GM19397 (cell line): ENCODE data around the gene BBS5.
"Not testable (repeated sequence)": the region's sequence is repeated elsewhere in the genome, so short reads cannot be mapped to it uniquely, and the experiment has no call there.

Source experiments
- ATAC-seq: cut with Tn5 transposase; IDR thresholded peaks from one replicate; pipeline ENCODE4 v1.9.1; 2021; ENCODE audit warnings: mild to moderate bottlenecking, moderate library complexity; ENCODE audit not compliant: unreplicated experiment

Gene BBS5

GRCh38 chr2:169485650-169486138 lies 6.4 kb downstream of the BBS5 start:
- ATAC-seq = no peak

DNA sequence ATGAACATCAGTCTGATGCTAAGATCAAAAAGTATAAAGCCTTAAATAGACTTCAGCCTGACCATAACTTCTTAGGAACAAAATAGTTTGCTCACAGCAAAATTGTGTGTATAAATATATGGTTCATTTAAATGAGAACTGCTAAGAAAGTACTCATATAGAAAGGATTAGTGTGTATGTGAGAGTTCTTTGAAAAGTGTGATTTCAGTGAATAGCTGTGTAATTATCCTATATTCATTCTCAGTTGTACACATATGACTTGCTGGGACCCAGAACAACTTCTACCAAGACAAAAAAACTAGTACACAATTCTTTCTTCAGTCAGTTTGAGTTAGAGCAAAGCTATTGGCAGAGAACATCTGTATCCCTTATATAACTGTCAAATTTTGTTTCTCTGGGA lies 7.2 kb downstream of the BBS5 start:
- no peak for ATAC-seq

DNA sequence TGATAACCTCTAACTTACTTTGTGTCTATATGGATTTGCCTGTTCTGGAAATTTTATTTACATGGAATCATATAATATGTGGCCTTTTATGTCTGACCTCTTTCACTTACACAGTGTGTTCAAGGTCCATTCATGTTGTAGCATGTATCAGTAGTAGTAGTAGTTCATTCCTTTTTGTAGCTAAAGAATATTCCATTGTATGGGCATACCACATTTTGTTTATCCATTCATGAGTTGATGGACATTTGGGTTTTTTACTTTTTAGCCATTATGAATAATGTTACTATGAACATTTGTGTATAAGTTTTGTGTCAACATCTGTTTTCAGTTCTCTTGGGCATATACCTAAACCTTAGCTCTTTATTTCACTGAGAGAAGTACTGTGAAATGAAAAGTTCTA lies 11.5 kb downstream of the BBS5 start:
- ATAC-seq = no peak

- ATAC-seq = no peak
Observed at GRCh38 chr2:169491378-169491777, 12.1 kb downstream of the BBS5 start.

DNA sequence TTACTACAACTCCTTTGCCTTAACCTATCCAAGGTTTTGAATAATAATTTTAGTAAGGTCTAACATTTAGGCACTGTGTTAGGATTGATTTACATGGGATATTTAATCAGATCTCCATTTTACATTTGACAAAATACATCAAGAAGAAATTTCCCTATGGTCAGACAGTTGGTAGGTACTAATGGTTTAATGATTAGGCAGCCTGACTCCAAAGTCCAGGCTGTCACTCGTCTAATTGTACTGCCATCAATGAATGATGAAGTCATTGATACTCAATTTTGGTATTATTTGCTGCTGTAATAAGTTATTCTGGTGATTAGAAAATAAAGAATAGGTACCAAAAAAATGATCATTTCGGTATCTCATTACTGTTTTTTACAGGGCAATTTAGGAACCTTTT lies 14.1 kb downstream of the BBS5 start:
- no peak for ATAC-seq

GRCh38 chr2:169495310-169495928 lies 16.1 kb downstream of the BBS5 start:
- no peak for ATAC-seq

GRCh38 chr2:169504651-169505050 lies 25.4 kb downstream of the BBS5 start:
- ATAC-seq = no peak

DNA sequence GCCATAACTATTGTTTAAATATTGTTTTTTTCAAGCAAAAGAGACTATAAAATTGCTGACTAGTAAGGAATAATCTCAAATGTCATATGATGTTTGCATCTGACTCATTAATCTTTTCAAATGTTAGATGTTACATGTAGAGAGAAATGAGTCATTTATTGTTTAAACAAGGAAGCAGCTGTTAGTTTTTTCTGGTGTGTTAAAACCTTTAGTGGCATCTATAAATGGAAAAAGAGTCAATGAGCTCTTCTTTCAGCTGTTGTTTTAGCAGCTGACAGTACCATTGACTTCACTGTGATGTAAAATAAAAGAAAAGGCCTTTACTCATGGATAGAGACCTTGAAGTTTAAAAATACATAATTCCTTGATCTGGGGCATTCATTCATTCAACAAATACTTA lies 28.4 kb downstream of the BBS5 start:
- ATAC-seq = no peak

DNA sequence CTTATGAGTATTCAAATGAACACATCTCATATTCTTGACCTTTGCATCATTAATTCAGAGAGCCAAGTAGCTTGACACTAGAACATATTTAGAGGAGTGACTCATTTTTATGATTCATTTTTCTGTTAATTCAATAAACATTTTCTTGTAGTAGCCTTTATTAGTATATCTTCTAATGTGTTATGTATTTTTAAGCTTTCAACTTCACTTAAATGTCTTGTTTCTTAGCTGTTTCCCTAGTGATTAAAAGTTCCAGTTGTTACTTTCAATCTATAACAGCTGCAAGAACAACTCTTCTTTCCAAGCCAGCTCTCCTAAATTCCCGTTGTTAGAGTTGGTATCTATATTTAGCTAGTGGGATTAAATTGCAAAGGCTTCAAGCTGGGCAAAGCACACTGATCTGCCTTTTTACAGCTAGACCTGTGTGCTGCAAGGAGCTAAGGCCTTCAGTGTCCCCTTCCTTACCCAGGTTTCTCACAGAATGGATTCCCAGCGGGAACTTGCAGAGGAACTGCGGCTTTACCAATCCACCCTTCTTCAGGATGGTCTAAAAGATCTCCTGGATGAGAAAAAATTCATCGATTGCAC lies 30.1 kb downstream of the BBS5 start, which contains the start of gene KLHL41:
Gene KLHL41 (plus strand): TSS at position 405 of the 588 bp plus-strand sequence. CDS start 77 bp downstream, at position 482.
- no peak for ATAC-seq

DNA sequence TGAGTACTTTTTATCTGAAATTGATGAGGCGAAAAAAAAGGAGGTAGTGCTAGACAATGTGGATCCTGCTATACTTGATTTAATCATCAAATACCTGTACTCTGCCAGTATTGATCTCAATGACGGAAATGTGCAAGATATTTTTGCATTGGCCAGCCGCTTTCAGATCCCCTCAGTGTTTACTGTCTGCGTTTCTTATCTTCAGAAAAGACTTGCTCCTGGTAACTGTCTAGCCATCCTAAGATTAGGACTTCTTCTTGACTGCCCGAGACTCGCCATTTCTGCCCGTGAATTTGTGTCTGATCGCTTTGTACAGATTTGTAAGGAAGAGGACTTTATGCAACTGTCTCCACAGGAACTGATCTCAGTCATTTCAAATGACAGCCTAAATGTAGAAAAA lies 30.7 kb downstream of the BBS5 start:
- ATAC-seq = no peak

DNA sequence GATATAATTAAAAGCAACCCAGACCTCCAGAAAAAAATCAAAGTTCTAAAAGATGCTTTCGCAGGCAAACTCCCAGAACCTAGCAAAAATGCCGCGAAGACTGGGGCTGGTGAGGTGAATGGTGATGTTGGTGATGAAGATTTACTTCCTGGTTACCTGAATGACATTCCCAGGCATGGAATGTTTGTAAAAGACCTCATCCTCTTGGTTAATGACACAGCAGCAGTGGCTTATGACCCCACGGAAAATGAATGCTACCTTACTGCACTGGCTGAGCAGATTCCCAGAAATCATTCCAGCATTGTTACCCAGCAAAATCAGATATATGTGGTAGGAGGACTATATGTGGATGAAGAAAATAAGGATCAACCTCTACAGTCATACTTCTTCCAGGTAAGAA lies 31.2 kb downstream of the BBS5 start:
- no peak for ATAC-seq

GRCh38 chr2:169511818-169512217 lies 32.5 kb downstream of the BBS5 start:
- no peak for ATAC-seq

DNA sequence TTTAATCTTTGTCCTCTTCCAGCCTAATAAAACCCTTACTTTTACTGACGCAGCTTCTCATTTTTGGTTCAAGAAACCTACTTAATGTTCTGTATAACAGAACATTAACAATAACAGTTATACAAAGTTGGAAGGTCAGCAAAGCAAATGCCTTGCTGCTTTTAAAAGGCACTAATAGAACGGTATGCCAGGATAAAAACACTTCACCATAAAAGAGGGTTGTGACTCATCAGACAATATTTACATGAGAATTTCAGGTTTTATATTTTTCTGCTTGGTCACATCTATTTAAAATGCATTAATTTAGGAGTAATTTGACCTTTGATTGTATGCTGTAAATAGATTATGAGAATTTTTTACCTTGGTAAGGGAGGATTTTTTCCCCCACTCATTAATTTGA lies 33.2 kb downstream of the BBS5 start:
- ATAC-seq = no peak

DNA sequence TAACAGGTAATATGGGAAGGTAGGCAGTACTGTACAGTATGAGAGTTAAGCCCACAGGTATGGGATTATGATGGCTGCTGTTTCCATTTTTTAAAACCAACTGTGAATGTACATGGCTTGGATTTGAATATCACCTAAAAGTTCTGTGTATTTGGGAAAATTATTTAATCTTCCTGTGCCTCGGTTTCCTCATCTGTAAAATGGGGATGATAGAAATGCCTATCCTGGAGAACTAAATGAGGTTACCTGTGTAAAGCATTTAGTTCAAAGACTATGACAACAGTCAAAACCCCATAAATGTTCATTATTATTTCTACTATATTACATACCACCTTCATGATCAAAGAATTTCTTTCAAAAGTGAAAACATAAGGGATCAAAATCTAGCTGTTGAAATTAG lies 33.8 kb downstream of the BBS5 start:
- ATAC-seq = no peak

- ATAC-seq = no peak
Observed at GRCh38 chr2:169513926-169514325, 34.6 kb downstream of the BBS5 start.

- not testable (repeated sequence) for ATAC-seq
Observed at GRCh38 chr2:169514758-169515157, 35.5 kb downstream of the BBS5 start.

- ATAC-seq = not testable (repeated sequence)
Observed at GRCh38 chr2:169516488-169516995, 37.2 kb downstream of the BBS5 start.

GRCh38 chr2:169520896-169521295 lies 41.6 kb downstream of the BBS5 start:
- no peak for ATAC-seq

DNA sequence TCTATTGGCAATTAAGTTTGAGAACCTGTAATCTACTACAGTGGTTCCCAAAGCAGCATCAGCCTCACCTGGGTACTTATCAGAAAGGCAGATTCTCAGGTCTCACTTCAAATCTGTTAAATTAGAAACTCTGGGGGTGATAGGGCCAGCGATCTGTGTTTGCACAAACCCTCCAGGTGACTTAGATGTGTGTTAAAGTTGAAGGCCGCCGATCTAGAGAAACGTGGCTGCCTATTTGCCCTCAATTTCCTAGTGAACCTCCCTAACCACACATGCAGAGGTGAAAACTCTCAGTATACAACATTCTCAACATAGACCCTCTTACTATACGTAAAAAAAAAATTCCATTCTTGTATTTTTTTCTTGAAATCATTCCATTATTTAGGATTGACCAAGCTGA lies 44.4 kb downstream of the BBS5 start:
- ATAC-seq = no peak

- ATAC-seq = no peak
Observed at GRCh38 chr2:169525434-169525833, 46.1 kb downstream of the BBS5 start.

GRCh38 chr2:169526451-169526850 lies 47.2 kb downstream of the BBS5 start:
- ATAC-seq = no peak

GRCh38 chr2:169528271-169528701 lies 49.0 kb downstream of the BBS5 start:
- peak; percentile 76 for ATAC-seq
